T47D (cell line): ENCODE data around the gene RPL39.
A peak's percentile ranks its signal among the peaks of the same experiment; 100 is the strongest.
"Not testable (repeated sequence)": the region's sequence is repeated elsewhere in the genome, so short reads cannot be mapped to it uniquely, and the experiment has no call there.

Experiments used
- DNase-seq, 2 experiments: peaks; one replicate each; pipeline versions ENCODE4 v3.0.0 to v3.0.0-alpha.2; 2011 to 2012; ENCODE audit warnings: low read depth in 1 of 2, low spot score in 1 of 2
- JUND ChIP-seq: IDR thresholded peaks from 2 replicates; pipeline ENCODE4 v1.6.1; 2012; ENCODE audit warnings: low read depth
- in situ Hi-C: cut with HindIII; loops from 2 replicates; pipeline ENCODE4 v1.10.0; 2016; ENCODE audit warnings: low sequenced_read_pairs, low pct_unique_long_range_greater_than_20kb

The RPL39 gene

DNA sequence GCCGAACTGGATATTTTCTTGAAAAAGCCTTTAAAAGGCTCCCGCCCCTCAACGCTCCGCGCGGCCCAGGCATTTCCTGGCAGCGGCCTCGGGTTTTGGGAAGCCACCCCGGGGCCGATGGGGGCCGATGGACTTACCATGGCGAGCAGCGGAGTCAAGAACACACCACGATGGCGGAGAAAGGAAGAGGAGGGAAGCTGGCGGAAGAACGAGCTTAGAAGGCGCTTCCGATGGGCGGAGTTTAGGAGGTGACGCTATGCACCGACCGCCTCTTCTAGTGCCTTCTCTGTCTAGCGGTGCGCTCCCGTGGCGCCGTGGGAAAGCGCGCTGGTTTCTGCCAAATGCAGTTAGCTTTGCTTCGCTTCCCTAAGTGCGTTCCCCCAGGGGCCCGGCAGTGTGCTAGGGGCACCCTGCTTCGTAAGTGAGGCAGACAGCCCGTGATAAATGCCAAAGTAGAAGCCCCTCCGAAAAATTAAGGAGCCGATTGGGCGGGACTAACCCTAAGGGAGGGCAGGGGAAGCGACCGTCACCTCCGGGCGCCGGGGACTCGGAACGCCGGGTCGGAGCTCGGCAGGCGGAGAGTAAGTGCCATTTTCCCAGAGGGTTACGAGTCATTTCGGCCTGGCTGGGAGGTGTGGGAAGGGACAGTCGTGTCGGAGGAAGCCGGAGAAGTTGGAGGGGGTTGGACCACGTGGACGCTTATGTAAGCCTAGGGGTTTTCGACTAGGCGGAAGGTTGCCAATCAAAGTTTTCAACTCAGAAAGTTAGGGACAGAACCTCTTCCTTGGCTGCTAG lies at the start of gene RPL39:
RPL39 (minus strand) TSS at position 194 of the 795 bp plus-strand sequence; CDS start at position 140, 54 bp downstream.
- in situ Hi-C loops = no loop called here
- peak; percentile 18 to 89 for DNase-seq
- no peak for TF ChIP-seq JUND

DNA sequence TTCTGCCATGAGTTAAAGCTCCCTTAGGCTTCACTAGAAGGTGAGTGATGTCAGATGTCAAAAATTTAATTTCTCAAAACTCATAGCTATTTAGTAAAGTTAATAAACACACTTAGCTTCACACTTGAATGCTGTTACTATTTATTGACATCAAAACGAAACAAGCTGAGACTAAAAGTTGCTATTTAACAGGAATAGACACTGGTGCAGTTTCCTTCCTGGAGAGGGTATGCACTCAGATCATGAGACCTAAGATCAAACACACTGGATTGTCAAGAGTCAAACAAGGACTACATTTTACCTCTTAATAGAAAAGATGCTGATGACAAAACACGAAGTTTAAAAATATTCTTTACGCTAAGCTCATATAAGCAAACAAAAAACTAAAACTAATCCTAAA lies 42.5 kb upstream of the RPL39 start:
- TF ChIP-seq JUND = no peak
- in situ Hi-C loops = no loop called here
- no peak for DNase-seq

DNA sequence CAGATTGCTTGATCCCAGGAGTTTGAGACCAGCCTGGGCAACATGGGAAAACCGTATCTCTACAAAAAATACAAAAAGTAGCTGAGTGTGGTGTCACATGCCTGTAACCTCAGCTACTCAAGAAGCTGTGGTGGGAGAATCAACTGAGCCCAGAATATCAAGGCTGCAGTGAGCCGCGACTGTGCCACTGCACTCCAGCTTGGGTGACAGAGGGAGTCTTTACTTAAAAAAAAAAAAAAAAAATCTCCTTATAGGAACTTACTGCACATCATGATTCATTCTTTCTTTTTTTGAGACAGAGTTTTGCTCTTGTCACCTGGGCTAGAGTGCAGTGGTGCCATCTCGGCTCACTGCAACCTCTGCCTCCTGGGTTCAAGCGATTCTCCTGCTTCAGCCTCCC lies 37.0 kb upstream of the RPL39 start:
- no peak for TF ChIP-seq JUND
- in situ Hi-C loops = no loop called here
- DNase-seq = no peak

DNA sequence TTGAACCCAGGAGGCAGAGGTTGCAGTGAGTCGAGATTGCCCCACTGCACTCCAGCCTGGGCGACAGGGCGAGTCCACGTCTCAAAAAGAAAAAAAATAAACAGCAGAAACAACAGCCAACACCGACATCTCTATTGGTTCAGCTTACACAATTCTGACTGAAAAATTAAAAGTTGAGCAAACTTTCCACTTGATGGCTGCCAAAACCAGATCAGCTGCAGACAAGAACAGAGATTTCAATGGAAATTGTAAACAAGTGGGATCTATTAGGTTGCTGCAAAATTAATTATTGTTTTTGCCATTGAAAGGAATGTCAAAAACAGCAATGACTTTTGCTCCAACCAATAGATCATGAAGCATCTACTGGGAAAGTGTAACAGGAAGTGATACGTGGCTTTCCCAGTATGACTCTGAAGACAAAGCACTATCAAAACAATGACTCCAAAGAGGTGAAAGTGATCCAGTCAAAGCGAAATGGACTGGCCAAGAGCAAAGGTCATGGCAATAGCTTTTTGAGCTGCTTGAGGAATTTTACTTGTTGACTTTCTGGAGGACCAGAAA lies 35.0 kb upstream of the RPL39 start:
- no peak for TF ChIP-seq JUND
- in situ Hi-C loops = no loop called here
- DNase-seq = no peak

DNA sequence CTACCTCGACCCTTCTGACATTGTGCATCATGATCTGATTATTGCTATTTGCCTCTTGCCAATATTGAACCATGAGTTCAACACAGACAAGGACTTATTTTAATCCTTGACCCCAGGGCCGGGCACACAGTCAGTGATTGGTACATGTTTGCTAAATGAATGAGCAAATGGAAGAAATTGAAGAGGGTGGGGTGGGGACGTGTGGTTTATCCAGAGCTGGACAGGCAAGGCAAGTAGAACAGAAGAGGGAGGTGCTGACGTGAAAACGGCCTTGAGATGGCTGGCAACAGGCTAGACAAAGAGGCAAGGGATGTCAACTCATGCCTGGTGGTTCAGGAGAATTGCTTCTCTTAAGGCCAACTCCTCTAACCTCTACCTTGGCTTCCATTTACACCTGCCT lies 32.8 kb upstream of the RPL39 start:
- in situ Hi-C loops, DNase-seq: not testable (repeated sequence)

DNA sequence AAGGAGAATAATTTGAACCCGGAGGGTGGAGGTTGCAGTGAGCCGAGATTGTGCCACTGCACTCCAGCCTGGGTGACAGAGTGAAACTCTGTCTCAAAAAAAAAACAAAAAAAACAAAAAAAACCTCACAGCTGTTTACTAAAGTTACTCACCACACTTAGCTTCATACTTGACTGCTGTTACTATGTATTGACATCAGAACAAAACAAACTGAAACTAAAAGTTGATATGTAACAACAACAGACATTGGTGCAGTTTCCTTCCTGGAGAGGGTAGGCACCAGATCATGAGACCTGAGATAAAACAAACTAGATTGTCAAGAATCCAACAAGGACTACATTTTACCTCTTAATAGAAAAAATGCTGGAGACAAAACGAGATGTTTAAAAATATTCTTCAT lies 30.3 kb upstream of the RPL39 start:
- in situ Hi-C loops, DNase-seq: not testable (repeated sequence)

DNA sequence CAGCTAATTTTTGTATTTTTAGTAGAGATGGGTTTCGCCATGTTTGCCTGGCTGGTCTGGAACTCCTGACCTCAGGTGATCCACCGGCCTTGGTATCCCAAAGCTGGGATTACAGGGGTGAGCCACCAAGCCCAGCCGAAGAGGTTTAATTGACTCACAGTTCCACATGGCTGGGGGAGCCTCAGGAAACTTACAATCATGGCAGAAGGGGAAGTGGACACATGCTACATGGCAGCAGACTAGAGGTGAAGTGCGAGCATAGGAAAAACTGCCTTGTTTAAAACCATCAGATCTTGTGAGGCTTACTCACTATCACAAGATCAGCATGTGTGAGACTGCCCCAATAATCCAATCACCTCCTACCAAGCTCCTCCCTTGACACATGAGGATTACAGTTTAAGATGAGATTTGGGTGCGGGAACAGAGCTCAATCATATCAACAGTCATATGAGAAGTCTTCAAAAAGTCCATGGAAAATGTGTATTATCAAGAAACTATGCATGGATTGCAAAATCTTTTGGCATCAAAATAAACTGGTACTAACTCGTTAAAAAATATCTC lies 25.8 kb upstream of the RPL39 start:
- DNase-seq = no peak
- TF ChIP-seq JUND = no peak
- in situ Hi-C loops = no loop called here

DNA sequence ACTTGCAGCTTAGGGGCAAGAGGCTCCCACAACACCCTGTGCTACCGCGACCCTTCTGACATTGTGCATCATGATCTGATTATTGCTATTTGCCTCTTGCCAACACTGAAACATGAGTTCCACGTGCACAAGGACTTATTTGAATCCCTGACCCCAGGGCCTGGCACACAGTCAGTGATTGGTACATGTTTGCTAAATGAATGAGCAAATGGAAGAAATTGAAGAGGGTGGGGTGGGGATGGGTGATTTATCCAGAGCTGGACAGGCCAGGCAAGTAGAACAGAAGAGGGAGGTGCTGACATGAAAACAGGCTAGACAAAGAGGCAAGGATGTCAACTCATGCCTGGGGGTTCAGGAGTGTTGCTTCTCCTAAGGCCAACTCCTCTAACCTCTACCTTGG lies 24.9 kb upstream of the RPL39 start:
- in situ Hi-C loops = no loop called here
- DNase-seq = peak in 1 of 2 experiments; percentile 13
- no peak for TF ChIP-seq JUND

DNA sequence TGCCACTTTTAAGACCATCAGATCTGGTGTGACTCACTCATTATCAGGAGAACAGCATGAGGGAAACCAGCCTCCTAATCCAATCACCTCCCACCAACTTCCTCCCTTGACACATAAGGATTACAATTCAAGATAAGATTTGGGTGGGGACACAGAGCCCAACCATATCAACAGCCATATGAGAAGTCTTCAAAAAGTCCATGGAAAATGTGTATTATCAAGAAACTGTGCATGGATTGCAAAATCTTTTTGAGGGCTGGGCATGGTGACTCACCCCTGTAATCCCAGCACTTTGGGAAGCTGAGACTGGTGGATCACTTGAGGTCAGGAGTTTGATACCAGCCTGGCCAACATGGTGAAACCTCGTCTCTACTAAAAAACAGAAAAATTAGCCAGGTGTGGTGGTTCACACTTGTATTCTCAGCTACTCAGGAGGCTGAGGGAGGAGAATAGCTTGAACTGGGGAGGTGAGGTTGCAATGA lies 17.8 kb upstream of the RPL39 start:
- in situ Hi-C loops = no loop called here
- DNase-seq = no peak
- no peak for TF ChIP-seq JUND

DNA sequence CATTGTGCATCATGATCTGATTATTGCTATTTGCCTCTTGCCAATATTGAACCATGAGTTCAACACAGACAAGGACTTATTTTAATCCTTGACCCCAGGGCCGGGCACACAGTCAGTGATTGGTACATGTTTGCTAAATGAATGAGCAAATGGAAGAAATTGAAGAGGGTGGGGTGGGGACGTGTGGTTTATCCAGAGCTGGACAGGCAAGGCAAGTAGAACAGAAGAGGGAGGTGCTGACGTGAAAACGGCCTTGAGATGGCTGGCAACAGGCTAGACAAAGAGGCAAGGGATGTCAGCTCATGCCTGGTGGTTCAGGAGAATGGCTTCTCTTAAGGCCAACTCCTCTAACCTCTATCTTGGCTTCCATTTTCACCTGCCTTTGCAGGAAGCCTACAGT lies 17.0 kb upstream of the RPL39 start:
- in situ Hi-C loops, DNase-seq: not testable (repeated sequence)

DNA sequence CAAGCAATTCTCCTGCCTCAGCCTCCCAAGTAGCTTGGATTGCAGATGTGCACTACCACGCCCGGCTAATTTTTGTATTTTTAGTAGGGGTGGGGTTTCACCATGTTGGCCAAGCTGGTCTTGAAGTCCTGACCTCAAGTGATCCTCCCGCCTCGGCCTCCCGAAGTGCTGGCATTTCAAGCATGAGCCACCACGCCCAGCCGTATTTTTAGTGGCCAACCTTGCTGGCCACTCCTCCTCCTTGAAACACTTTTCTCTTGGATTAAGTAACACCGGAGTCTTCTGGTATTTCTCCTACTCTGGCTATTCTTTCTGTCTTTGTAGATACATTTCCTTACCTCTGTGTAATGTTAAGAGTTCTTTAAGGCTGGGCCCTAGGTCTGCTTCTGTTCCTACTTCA lies 11.1 kb upstream of the RPL39 start:
- in situ Hi-C loops = no loop called here
- TF ChIP-seq JUND = no peak

DNA sequence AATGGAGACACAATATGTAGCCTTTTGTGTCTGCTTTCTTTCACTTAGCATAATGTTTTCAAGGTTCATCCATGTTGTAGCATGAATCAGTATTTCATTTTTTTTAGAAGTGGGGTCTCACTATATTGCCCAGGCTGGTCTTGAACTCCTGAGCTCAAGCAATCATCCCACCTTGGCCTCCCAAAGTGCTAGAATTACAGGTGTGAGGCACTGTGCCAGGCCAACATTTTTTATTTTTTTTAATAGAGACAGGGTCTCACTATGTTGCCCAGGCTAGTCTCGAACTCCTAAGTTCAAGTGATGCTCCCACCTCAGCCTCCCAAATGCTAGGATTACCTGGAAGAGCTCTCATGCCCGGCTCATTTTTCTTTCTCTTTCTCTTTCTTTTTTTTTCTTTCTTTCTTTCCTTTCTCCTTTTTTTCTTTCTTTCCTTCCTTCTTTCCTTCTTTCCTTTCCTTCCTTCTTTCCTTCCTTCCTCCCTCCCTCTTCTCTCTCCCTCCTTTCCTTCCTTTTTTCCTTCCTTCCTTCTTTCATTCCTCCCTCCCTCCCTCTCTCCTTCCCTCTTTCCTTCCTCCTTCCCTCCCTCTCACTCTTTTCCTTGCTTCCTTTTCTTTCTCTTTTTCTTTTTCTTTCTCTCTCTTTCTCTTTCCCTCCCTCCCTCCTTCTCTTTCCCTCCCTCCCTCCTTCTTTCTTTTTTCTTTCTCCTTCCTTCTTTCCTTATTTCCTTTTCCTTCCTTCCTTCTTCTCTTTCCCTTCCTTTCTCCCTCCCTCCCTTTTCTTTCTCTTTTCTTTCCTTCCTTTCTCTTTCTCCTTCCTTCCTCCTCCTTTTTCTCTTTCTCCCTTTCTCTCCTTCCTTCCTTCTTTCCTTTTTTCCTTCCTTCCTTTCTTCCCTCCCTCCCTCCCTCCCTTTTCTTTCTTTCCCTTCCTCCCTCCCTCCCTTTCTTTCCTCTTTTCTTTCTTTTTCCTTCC lies 10.1 kb upstream of the RPL39 start:
- no peak for DNase-seq
- in situ Hi-C loops = no loop called here
- TF ChIP-seq JUND = no peak

More for the DNA sequence above, 11.1 kb upstream of the RPL39 start:
- no peak for DNase-seq

DNA sequence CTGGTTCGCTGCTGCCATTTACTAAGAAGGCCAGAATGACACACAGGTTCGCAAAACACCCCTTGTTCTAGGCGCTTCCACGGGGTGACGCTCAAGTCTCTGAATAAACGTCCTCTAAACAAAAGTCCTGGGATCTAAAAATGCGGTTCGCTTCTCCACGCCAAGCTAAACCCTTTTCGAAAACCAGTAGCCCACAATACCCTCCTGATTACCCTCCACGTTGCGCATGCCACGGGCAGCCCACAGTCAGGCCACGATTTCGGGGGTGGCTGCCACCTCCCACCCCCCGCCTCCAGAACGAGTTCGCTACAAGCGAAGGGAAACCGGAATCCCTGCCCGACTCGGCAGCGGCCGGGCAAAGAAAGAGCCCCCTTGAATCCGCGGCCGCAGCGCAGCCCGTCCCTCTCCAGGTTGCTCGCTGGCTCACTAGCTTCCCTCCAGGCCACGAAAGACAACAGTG lies 423 bp downstream of the RPL39 start:
- in situ Hi-C loops = no loop called here
- DNase-seq = peak in 1 of 2 experiments; percentile 51
- TF ChIP-seq JUND = no peak
